HG02642 (cell line): ENCODE measurements around the gene PPARA.
"Not testable (repeated sequence)": the region's sequence is repeated elsewhere in the genome, so short reads cannot be mapped to it uniquely, and the experiment has no call there.

Source experiments
- ATAC-seq: cut with Tn5 transposase; IDR thresholded peaks from one replicate; pipeline ENCODE4 v1.9.1; 2021; ENCODE audit warnings: mild to moderate bottlenecking; ENCODE audit not compliant: unreplicated experiment, poor library complexity

PPARA gene

GRCh38 chr22:46262449-46263215 lies 112.3 kb downstream of the PPARA start:
- no peak for ATAC-seq

- ATAC-seq: no peak
Observed at GRCh38 chr22:46263216-46263590, 112.9 kb downstream of the PPARA start, which contains the start of gene PKDREJ. Gene PKDREJ (minus strand): TSS chr22:46263343. CDS start chr22:46263322, 21 bp downstream.

- ATAC-seq: not testable (repeated sequence)
Observed at GRCh38 chr22:46264520-46264919, 114.2 kb downstream of the PPARA start.

GRCh38 chr22:46265627-46266026 lies 115.3 kb downstream of the PPARA start:
- ATAC-seq: not testable (repeated sequence)

GRCh38 chr22:46267431-46268279 lies 117.3 kb downstream of the PPARA start, which contains the start of gene TTC38:
Gene TTC38 (plus strand): TSS chr22:46268008. CDS start chr22:46268040, 32 bp downstream.
- ATAC-seq: peak; percentile 88

- ATAC-seq: no peak
Observed at GRCh38 chr22:46269564-46269963, 119.2 kb downstream of the PPARA start.

GRCh38 chr22:46272196-46272595 lies 121.9 kb downstream of the PPARA start:
- no peak for ATAC-seq

- no peak for ATAC-seq
Observed at GRCh38 chr22:46272762-46273431, 122.6 kb downstream of the PPARA start.

GRCh38 chr22:46273432-46274148 lies 123.3 kb downstream of the PPARA start:
- ATAC-seq: no peak

GRCh38 chr22:46274381-46274780 lies 124.1 kb downstream of the PPARA start:
- no peak for ATAC-seq

GRCh38 chr22:46275455-46276122 lies 125.3 kb downstream of the PPARA start:
- no peak for ATAC-seq

- no peak for ATAC-seq
Observed at GRCh38 chr22:46276563-46276962, 126.2 kb downstream of the PPARA start.

GRCh38 chr22:46278656-46279645 lies 128.6 kb downstream of the PPARA start:
- no peak for ATAC-seq

GRCh38 chr22:46280063-46280817 lies 129.9 kb downstream of the PPARA start:
- no peak for ATAC-seq

- ATAC-seq: no peak
Observed at GRCh38 chr22:46280999-46281623, 130.8 kb downstream of the PPARA start.

- no peak for ATAC-seq
Observed at GRCh38 chr22:46281866-46282678, 131.7 kb downstream of the PPARA start.
